ENCODE data around the gene ALOX12B. TPM values are rescaled to one million over a fixed set of nuclear protein-coding genes. Genes with fewer than 3 reads are reported as not detected.

The ALOX12B gene
- total and polyA plus RNA-seq, 2 donors (not counting 3 experiments of a cell fraction or from before 2014, with no cell fraction given): not detected

- no peak overlapping the region for H3K4me3 ChIP-seq (replicated peaks in 1 of 3; ENCODE audit: insufficient read depth in 1 of 3, low read depth in 1 of 3, low read length in 3 of 3)
- no peaks in the 10 kb centered on the region for H3K79me2 ChIP-seq (ENCODE audit: control insufficient read depth, insufficient read depth, low read length)
- no peak overlapping the region for H3K27ac ChIP-seq (ENCODE audit: insufficient read depth, low read depth, low read length)
- intact Hi-C loops (cut with micrococcal nuclease) (no loop called here), dilution Hi-C loops (cut with MboI; ENCODE audit: extremely low pct_ligation_motif_present, low sequenced_read_pairs) (no loop called here)
- no peaks in the 10 kb centered on the region for H3K9me3 ChIP-seq (replicated peaks; ENCODE audit: control insufficient read depth, insufficient read depth, low read length)
- DNase-seq (ENCODE audit: low read depth, low spot score) (no peak), FAIRE-seq (no peak)
- POLR2A ChIA-PET: no interaction called here
- peaks cover 29 to 35% of the 10 kb centered on the region in 2 experiments for H3K27me3 ChIP-seq (ENCODE audit: control insufficient read depth in 2 of 2, insufficient read depth in 2 of 2, low read length in 2 of 2)
- H3K36me3 ChIP-seq (ENCODE audit: control insufficient read depth in 2 of 2, extremely low read depth in 1 of 2, insufficient read depth in 2 of 2, low read length in 2 of 2): no peaks in the 10 kb centered on the region
- TF ChIP-seq POLR2AphosphoS5 (IDR thresholded peaks at IDR 0.05; ENCODE audit: insufficient read depth, low read depth, low read length) (no peak), GATA2 (IDR thresholded peaks at IDR 0.05; ENCODE audit: insufficient read depth, insufficient read length, low read depth, low read length) (no peak), FOS (IDR thresholded peaks at IDR 0.05; ENCODE audit: borderline replicate concordance, insufficient read depth, low read length) (no peak), JUN (IDR thresholded peaks at IDR 0.05; ENCODE audit: borderline replicate concordance, insufficient read depth, insufficient read length, low read depth) (no peak), EZH2 (IDR thresholded peaks at IDR 0.05; ENCODE audit: borderline replicate concordance, low read depth, low read length, severe bottlenecking) (no peak), MYC (IDR thresholded peaks at IDR 0.05; ENCODE audit: low read depth, low read length) (no peak), POLR2A (IDR thresholded peaks at IDR 0.05; ENCODE audit: low read depth, low read length) (no peak), CTCF (IDR thresholded peaks at IDR 0.05; ENCODE audit: extremely low read depth in 1 of 2, insufficient read depth in 1 of 2, low read depth in 1 of 2, low read length in 2 of 2) (no peak), MAX (IDR thresholded peaks at IDR 0.05; ENCODE audit: insufficient read depth, insufficient read length) (no peak)
- H4K20me1 ChIP-seq (replicated peaks; ENCODE audit: control insufficient read depth, extremely low read depth, insufficient read depth, low read length): no peaks in the 10 kb centered on the region
- no TSS peak for BruUV-seq (replicated peaks)
- H3K4me2 ChIP-seq (ENCODE audit: insufficient read depth, low read length): no peak overlapping the region
- no peak overlapping the region for H3K9ac ChIP-seq (replicated peaks; ENCODE audit: extremely low read depth, insufficient read depth, low read length)
- CTCF ChIA-PET: interaction anchor here (0.9 to 4.7 kb wide), 7 partner anchors 9 to 50 kb away, joined by 3 to 73 read pairs (median 5); partner anchors contain the start of gene ALOXE3
- H2AFZ ChIP-seq (ENCODE audit: low read depth, low read length): no peak overlapping the region
- H3K4me1 ChIP-seq (ENCODE audit: control insufficient read depth, extremely low read depth, insufficient read depth, low read length): no peaks in the 10 kb centered on the region
- H3K9me1 ChIP-seq (replicated peaks; ENCODE audit: control insufficient read depth, extremely low read depth, insufficient read depth, low read length): no peaks in the 10 kb centered on the region
These were observed 18.6 kb downstream of the ALOX12B start for GRCh38 chr17:8068736-8069586.
